Keratinocyte (primary cell): ENCODE results near the gene ID1. TPM values are rescaled to one million over a fixed set of nuclear protein-coding genes. Genes with fewer than 3 reads are reported as not detected.

Experiments
- DNase-seq: peaks from one replicate; pipeline ENCODE4 v3.0.0-alpha.2; 2011; ENCODE audit warnings: low read depth, missing footprints, low spot score
- FAIRE-seq: peaks from 2 replicates; lab custom pipeline; 2011; peaks lifted over from hg19 to GRCh38; lab: Jason Lieb, UNC
- H2AFZ ChIP-seq: 2 replicates; pipeline ENCODE4 v1.6.0; 2012; ENCODE audit warnings: low read length, control low read depth, inconsistent platforms; ENCODE audit not compliant: control insufficient read depth
- H3K27ac ChIP-seq: 2 replicates; pipeline ENCODE4 v1.5.1; 2011; ENCODE audit warnings: low read length; ENCODE audit not compliant: control insufficient read depth, insufficient read depth
- H3K27me3 ChIP-seq: 3 replicates; pipeline ENCODE4 v1.6.0; 2011; ENCODE audit warnings: low read length; ENCODE audit not compliant: control insufficient read depth, insufficient read depth; ENCODE audit errors: extremely low read depth
- H3K36me3 ChIP-seq, 2 experiments: 2 replicates in 1 of 2; 3 replicates in 1 of 2; pipeline ENCODE4 v1.5.1; 2011; ENCODE audit warnings: low read length in 2 of 2, mild to moderate bottlenecking in 1 of 2; ENCODE audit not compliant: control insufficient read depth in 2 of 2, insufficient read depth in 2 of 2; ENCODE audit errors: extremely low read depth in 1 of 2
- H3K4me1 ChIP-seq: 3 replicates; pipeline ENCODE4 v1.5.1; 2011; ENCODE audit warnings: low read length; ENCODE audit not compliant: control insufficient read depth, insufficient read depth; ENCODE audit errors: extremely low read depth
- H3K4me2 ChIP-seq: 3 replicates; pipeline ENCODE4 v1.6.0; 2011; ENCODE audit warnings: low read depth, low read length; ENCODE audit not compliant: control insufficient read depth, insufficient read depth; ENCODE audit errors: extremely low read depth
- H3K4me3 ChIP-seq, 3 experiments: fragments of 200-600 bp in 1 of 3; sonication (generic) in 1 of 3; 2 replicates in 2 of 3; 3 replicates in 1 of 3; pipeline ENCODE4 v1.5.1; 2011 to 2016; ENCODE audit warnings: low read length in 3 of 3, mild to moderate bottlenecking in 3 of 3, control low read depth in 2 of 3, inconsistent platforms in 1 of 3, low read depth in 1 of 3, mixed read lengths in 1 of 3, mixed run types in 1 of 3, moderate library complexity in 1 of 3; ENCODE audit not compliant: control insufficient read depth in 2 of 3, insufficient read depth in 2 of 3; ENCODE audit errors: extremely low read depth in 1 of 3
- H3K79me2 ChIP-seq: 2 replicates; pipeline ENCODE4 v1.6.0; 2012; ENCODE audit warnings: low read length; ENCODE audit not compliant: control insufficient read depth, insufficient read depth
- H3K9ac ChIP-seq: 3 replicates; pipeline ENCODE4 v1.6.0; 2011; ENCODE audit warnings: low read length; ENCODE audit not compliant: control insufficient read depth, insufficient read depth; ENCODE audit errors: extremely low read depth
- H3K9me1 ChIP-seq: 3 replicates; pipeline ENCODE4 v1.6.0; 2011; ENCODE audit warnings: low read length; ENCODE audit not compliant: control insufficient read depth, insufficient read depth; ENCODE audit errors: extremely low read depth
- H3K9me3 ChIP-seq: 2 replicates; pipeline ENCODE4 v1.5.1; 2012; ENCODE audit warnings: low read depth, low read length; ENCODE audit not compliant: control insufficient read depth
- H4K20me1 ChIP-seq: 3 replicates; pipeline ENCODE4 v1.6.0; 2011; ENCODE audit warnings: low read length; ENCODE audit not compliant: control insufficient read depth, insufficient read depth; ENCODE audit errors: extremely low read depth
- EZH2 ChIP-seq: IDR thresholded peaks from one replicate; pipeline ENCODE4 v1.6.1; 2012; ENCODE audit warnings: inconsistent platforms, mild to moderate bottlenecking, low read length, moderate library complexity
- dilution Hi-C: fragments of 300-500 bp; cut with MboI; formaldehyde crosslinking; loops from one replicate; pipeline ENCODE4 v1.7.0; 2020; ENCODE audit warnings: low sequenced_read_pairs; ENCODE audit not compliant: extremely low pct_ligation_motif_present
- polyA plus RNA-seq, 5 experiments: library from polyadenylated mRNA; depleted of rRNA in 3 of 5; stranded (reverse) in 3 of 5; stranded (forward) in 1 of 5; unstranded in 1 of 5; fragments of >200 nt; gene quantifications; 1 replicate in 1 of 5; 2 replicates in 3 of 5; 3 replicates in 1 of 5; pipeline versions ENCODE4 v1.2.1 to v1.2.3, GENCODE V29; 2011 to 2012; ENCODE audit warnings: missing spikeins in 2 of 5, low read depth in 1 of 5, low replicate concordance in 1 of 5
- TF ChIP-seq, protein P1 (sequence below), 3 experiments: IDR thresholded peaks in 1 of 3; conservative IDR thresholded peaks in 1 of 3; optimal IDR thresholded peaks in 1 of 3; 2 replicates in 2 of 3; 3 replicates in 1 of 3; pipeline versions ENCODE3 to v1.5.1; 2011; ENCODE audit warnings: low read length in 3 of 3, mild to moderate bottlenecking in 3 of 3, moderate library complexity in 2 of 3, control low read depth in 1 of 3, inconsistent platforms in 1 of 3; ENCODE audit not compliant: insufficient read depth in 2 of 3; ENCODE audit errors: extremely low read depth in 1 of 3

ID1 gene
- polyA plus RNA-seq, 1 donor (not counting 4 experiments of a cell fraction or from before 2014, with no cell fraction given) = 24.4 TPM

DNA sequence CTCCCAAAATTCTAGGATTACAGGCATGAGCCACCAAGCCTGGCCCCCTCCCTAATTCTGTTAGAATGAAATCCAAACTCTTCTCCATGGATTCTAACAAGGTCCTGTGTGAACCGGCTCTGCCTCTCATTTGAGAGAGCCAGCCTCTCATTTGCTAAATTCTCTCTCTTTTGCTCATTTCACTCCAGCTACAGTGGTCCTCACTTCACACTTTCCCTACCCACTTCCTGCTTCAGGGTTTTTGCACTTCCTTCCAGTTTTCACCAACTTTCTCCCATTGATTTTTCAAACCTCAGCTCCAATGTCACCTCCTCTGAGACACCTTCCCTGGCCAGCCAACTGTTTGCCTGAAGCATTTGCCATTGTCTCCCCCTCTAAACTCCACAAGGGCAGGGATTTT is 37.7 kb downstream of the ID1 start:
- Histone ChIP-seq H3K9ac (no peak overlapping the region), H3K4me2 (no peak overlapping the region), H3K27me3 (peaks cover 10% of the 10 kb centered on the region), H3K9me1 (no peaks in the 10 kb centered on the region), H3K27ac (no peak overlapping the region), H4K20me1 (no peaks in the 10 kb centered on the region), H3K4me1 (no peaks in the 10 kb centered on the region), H3K79me2 (no peaks in the 10 kb centered on the region), H3K4me3 (no peak overlapping the region), H2AFZ (no peak overlapping the region), H3K36me3 (no peaks in the 10 kb centered on the region), H3K9me3 (no peaks in the 10 kb centered on the region)
- FAIRE-seq (no peak), DNase-seq (no peak)
- dilution Hi-C loops = no loop called here
- TF ChIP-seq EZH2 = no peak
- TF ChIP-seq, protein P1, sequence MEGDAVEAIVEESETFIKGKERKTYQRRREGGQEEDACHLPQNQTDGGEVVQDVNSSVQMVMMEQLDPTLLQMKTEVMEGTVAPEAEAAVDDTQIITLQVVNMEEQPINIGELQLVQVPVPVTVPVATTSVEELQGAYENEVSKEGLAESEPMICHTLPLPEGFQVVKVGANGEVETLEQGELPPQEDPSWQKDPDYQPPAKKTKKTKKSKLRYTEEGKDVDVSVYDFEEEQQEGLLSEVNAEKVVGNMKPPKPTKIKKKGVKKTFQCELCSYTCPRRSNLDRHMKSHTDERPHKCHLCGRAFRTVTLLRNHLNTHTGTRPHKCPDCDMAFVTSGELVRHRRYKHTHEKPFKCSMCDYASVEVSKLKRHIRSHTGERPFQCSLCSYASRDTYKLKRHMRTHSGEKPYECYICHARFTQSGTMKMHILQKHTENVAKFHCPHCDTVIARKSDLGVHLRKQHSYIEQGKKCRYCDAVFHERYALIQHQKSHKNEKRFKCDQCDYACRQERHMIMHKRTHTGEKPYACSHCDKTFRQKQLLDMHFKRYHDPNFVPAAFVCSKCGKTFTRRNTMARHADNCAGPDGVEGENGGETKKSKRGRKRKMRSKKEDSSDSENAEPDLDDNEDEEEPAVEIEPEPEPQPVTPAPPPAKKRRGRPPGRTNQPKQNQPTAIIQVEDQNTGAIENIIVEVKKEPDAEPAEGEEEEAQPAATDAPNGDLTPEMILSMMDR (optimal IDR thresholded peaks at IDR 0.05 in 1 of 3, IDR thresholded peaks at IDR 0.05 in 1 of 3, conservative IDR thresholded peaks at IDR 0.05 in 1 of 3; ENCODE audit: extremely low read depth in 1 of 3, insufficient read depth in 2 of 3, low read length in 3 of 3) = no peak

DNA sequence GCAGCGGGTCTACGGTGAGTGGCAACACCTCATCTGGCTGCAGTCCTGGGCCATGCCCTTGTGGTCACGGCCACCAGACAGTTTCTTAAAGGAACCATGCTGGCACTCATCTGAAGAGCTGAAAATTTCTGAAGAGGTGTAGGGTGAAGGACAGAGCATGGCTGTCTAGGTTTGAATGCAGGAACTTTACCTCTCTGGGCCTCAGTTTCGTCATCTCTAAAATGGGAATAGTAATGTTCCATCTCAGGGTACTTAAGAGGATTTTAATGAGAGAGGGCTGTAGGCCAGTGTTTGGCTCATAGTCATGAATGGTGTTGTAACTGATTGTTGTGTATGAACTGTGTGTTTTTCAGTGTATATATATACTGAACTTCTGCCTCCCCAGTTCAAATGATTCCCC is 38.4 kb downstream of the ID1 start:
- Histone ChIP-seq H2AFZ (no peak overlapping the region), H3K36me3 (no peaks in the 10 kb centered on the region), H3K4me3 (no peak overlapping the region), H3K9ac (no peak overlapping the region), H3K9me1 (no peaks in the 10 kb centered on the region), H3K79me2 (no peaks in the 10 kb centered on the region), H3K4me1 (no peaks in the 10 kb centered on the region), H3K9me3 (no peaks in the 10 kb centered on the region), H4K20me1 (no peaks in the 10 kb centered on the region), H3K27ac (no peak overlapping the region), H3K27me3 (peaks cover 7% of the 10 kb centered on the region), H3K4me2 (no peak overlapping the region)
- FAIRE-seq = no peak
- no peak for DNase-seq
- TF ChIP-seq, protein P1 (optimal IDR thresholded peaks at IDR 0.05 in 1 of 3, IDR thresholded peaks at IDR 0.05 in 1 of 3, conservative IDR thresholded peaks at IDR 0.05 in 1 of 3; ENCODE audit: extremely low read depth in 1 of 3, insufficient read depth in 2 of 3, low read length in 3 of 3) = no peak
- TF ChIP-seq EZH2 = no peak
- dilution Hi-C loops = no loop called here
